GM18909 (cell line): ENCODE data around the gene SLC23A2.

Experiments used
- ATAC-seq: cut with Tn5 transposase; IDR thresholded peaks from one replicate; pipeline ENCODE4 v1.9.1; 2021; ENCODE audit warnings: mild to moderate bottlenecking; ENCODE audit not compliant: unreplicated experiment, poor library complexity

The SLC23A2 gene

DNA sequence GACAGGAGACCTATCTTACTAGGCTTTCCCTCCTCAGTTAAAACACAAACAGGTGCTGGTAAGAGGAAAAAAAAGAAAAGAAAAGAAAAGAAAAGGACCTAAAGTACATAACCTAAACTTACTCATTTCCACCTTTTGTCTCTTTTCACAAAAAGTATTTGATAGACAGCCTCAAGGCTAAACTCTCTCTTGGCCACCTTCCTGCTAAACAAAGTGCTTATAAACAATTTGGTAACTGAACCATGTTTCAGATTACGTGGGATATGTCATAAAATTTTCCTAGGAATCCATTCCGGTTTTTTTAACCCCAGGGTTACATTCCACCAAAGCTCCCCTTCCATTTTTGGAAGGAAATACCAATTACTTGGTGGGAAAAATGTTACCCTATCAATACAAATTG, 170.6 kb downstream of the SLC23A2 start:
- no peak for ATAC-seq

DNA sequence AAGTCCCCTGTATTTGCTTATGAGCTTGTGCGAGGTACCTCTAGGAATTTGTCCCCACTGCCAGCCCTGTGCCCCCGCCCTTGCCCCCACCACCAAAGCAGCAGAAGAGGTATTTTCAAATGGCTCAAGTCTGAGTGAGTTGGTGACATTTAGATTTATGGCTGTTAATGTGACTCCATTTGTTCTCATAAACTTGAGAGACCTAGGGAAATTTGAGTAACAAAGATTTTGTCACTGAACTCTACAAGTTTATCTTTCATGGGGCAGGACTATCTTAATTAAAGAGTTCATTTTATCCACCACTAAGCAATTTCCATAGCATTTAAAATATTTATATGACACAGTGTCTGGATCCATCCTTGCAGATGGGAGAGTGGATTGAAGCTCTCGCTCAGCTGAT, 171.1 kb downstream of the SLC23A2 start:
- no peak for ATAC-seq

DNA sequence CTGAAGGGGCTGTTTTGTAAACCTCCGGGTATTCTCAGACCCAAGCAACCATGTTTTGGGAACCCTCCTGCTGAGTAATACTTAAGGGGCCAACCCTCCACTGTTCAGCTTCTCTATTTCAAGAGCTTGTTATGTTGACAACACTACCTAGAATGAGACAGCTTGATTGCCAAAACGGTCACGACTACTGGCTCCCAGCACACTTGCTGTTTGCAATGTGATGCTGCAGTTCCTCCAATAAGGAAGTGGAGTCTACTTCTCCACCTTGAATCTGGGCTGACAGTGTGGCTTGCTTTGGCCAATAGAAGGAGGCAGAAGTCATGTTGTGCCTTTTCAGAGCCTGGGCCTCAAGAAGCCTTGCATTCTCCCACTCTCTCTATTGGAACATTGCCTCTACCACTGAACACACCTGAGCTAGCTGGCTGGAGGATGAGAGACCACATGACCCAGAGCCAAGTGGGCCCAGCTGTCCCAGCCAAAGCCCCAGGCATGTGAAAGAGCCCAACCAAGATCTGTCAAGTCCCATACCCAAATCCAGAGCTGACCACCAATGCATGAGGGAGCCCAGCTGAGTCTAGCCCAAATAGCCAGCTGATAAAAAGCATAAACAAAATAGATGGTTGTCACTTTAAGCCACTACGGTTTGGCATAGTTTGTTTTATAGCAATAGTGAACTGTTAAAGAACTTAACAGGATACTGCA, 171.6 kb downstream of the SLC23A2 start:
- no peak for ATAC-seq

DNA sequence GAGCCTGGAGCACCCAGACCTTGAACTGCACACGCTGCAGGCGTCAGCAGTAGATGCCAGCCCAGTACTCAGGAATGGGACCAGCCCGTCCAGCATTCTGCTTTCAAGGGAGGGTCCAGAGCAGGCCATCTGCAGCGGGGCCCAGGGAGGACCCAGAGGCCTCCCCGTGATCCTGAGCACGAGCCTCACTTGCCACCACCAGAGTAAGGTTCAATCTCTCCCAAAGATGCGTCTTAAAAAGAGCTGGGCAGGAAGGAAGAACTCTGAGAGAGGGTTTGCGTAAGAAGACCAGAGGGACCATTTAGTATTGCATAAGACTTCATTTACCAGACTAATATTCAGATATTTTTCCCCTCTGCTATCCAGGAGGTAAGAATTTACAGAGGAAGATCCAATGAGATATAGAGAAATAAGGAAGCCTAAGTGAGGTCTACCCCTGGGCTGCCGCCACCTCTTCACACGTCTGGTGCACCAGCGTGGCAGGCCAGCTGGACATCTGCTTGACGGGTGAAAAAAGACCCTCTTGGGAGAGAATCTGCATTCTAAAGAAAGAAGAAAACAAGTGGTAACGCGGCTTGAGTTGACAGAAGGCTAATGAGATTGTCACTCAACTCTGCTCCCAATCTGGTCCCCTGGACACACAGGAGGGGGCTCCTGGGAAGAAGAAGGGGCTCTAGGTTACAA, 172.3 kb downstream of the SLC23A2 start:
- no peak for ATAC-seq

DNA sequence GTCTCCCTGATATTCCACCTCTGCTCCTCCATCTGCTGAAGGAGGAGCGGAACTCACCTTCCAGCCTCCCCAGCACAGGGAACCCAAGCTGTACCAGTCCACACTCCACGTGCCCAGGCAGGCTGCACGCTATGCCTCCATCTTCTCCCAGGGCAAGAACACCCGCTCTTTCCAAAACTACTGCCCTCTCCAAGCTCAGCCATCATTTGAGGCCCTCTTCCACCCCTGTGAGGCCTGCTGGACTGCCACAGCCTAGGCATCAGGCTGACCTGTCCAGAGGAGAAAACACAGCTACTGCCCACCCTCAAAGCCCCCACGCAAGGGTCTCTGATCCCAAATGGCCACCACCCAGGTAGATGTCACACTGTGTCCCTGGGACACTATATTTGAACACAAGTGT, 179.7 kb downstream of the SLC23A2 start:
- ATAC-seq, result no peak

GRCh38 chr20:4820806-4821518, 180.3 kb downstream of the SLC23A2 start:
- no peak for ATAC-seq

DNA sequence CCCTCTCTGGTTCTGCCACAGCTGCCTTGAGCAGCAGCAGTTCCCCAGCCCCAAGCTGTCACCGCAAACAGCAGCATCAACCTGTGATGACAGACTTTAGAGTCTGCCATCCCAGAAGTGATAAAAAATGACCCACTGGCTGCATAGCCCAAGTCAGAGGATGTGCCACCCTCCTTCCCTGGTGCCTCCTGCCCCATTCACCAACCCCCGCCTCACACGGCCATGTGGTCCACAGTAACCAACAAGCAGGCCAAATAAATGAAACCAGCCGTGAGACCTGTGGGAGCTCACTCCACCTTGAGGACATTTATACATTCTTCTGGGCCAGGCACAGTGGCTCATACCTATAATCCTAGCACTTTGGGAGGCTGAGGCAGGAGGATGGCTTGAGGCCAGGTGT, 181.4 kb downstream of the SLC23A2 start:
- no peak for ATAC-seq

- ATAC-seq, result no peak
Observed at GRCh38 chr20:4817230-4817671, 184.1 kb downstream of the SLC23A2 start.

- ATAC-seq, result no peak
Observed at GRCh38 chr20:4815628-4816027, 185.7 kb downstream of the SLC23A2 start.

GRCh38 chr20:4814696-4815252, 186.5 kb downstream of the SLC23A2 start:
- peak; percentile 51 for ATAC-seq

DNA sequence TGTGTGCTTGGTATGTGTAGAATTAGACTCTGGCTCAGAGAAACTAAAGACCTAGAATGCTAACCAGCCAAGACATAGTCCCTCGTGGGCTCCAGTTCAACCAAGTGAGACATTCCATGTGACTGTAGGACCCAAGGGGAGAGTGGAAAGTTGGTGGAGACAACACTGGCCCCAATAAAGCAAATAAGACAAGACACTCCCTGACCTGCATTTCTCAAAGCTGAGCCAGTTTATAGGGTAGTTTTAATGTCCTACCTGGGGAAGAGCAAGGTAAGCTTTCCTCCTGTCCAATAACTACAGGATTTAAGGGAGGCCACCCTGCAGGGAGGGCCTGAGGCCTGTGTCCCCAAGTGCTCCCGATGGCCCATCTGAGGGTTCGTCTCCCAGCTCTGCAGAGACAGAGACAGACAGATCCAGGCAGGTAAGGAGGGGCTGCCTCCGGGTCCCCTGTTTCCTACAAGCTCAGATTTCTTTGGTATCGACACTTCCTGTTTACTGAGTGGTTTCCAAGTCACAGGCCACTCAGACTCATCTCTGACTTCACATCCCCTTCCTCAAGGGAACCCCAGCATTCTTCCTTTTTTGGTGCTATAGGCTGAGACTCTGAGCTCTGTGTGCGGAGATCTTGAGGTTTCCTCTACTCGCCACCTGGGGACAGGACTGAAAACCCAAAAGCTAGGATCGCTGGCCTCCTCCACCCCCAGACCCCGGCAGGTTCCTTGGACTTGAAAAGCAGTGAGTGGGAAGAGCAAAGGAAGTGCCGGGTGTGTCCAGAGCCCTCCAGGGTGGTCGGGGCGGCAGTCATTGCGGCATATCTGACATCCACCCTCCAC, 187.2 kb downstream of the SLC23A2 start:
- ATAC-seq, result peak; percentile 40

DNA sequence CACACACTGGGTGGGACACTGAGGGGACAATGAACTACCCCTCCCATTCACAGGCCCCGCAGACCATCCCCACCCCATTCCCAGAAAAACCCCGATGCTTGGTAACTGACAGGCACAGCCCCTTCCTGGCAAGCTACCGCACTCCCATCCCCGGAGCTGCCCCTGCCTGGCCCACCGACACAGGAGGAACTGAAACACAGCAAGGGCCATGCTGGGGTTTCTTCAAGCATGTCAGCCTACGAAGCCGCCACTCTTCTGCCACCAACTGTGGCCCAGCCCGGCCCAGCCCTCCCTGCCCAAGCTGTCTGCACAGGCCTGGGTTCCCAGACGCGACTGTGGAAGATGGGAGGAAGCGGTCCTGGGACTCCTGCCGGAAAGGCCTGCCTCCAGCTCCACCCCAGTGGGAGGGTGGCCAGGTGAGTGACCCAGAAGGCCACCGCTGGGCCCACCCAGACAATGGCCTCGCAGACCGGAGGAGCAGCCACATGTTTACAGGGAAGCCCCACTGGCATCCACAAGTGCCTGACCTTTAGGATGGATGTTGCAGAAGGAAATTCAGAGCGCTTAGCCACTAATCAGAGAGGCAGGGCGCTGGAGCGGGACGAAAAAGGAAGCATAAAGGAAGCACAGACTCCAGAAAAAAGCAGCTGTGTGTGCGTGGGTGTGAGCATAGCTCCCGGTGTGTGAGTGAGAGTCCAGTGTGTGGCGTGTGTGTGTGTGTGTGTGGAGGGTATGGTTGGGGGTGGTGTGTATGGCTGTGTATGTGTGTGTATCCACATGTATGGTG, 188.0 kb downstream of the SLC23A2 start:
- ATAC-seq, result peak; percentile 29

- peak; percentile 20 for ATAC-seq
Observed at GRCh38 chr20:4812641-4813075, 188.7 kb downstream of the SLC23A2 start.

GRCh38 chr20:4812216-4812615, 189.1 kb downstream of the SLC23A2 start:
- ATAC-seq, result no peak

DNA sequence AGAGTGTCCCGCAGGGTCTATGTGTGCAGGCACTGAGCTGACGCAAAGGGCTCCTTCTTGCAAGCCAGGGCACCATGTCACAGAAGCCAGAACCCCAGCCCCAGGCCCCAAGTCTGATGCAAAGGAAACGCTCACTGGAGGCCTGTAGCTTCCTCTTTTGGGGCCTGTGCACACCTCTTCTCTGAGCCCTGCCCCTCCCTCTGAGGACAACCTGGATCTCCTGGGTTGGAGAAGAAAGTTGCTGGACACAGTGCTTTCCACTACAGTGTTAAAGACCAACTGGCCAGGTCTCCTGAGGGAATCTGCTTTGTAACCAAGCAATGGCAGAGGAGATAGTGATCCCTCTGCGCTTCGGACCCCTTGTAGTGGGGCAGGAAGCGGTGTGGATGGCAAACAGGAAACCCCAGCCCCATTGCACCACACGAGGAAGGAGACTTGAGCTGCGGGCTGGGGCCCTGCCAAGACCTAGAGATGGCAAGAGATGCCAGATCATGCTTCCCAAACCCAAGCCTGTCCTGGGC, 189.6 kb downstream of the SLC23A2 start:
- peak; percentile 20 for ATAC-seq

GRCh38 chr20:4811257-4811656, 190.1 kb downstream of the SLC23A2 start:
- ATAC-seq, result no peak

DNA sequence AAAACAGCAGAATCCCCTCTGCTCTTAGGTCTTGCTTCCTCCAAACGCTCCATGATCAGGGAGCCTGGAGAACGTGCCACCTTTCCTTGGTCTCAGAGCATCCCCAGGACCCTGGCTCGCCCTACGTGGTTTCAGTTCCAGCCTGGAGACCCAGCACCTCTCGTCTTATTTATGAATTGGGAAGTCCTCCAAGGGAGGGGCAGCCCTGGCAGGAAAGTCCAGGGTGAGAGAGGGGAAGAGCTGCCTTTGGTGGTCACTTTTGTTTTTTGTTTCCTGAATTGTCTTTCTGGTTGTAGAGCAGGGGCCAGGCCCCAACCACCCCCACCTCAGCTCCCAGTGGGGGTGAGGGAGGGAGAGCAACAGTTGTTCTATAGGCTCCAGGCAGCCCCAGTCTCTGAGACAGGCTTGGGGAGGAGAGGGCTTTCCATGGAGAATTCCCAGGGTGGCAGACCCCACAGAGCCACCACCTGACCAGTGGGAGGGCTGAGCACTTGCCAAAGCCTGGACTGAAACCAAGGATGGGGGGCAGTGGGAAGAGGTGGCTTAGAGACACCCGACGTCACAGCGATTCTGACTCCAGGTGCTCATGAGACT, 190.8 kb downstream of the SLC23A2 start:
- ATAC-seq, result no peak

DNA sequence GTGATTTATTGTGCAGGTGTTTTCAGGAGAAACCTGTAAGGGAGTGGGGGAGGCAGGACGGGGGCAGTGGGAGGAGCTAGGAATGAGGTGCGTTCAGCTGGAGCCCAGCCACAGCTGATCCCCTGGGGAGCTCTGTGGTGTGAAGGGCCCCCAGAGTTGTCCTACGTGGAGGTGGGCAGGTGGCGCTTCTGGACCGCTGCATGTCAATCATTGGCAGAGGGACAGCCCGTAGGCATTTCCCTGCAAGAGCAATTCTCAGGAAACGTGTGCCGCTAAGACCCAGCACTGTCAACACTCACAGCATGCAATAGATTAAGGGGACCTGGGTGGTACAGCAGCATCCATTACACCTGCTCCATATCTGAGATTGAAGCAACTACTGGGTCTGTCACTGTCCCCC, 191.6 kb downstream of the SLC23A2 start:
- ATAC-seq, result no peak

- no peak for ATAC-seq
Observed at GRCh38 chr20:4808872-4809271, 192.4 kb downstream of the SLC23A2 start.
